Measurements from ENCODE around the gene DSCAM. TPM values are rescaled to one million over a fixed set of nuclear protein-coding genes. Genes with fewer than 3 reads are reported as not detected.

Gene DSCAM
- total and polyA plus RNA-seq, 2 experiments from 2014 or later: not detected

DNA sequence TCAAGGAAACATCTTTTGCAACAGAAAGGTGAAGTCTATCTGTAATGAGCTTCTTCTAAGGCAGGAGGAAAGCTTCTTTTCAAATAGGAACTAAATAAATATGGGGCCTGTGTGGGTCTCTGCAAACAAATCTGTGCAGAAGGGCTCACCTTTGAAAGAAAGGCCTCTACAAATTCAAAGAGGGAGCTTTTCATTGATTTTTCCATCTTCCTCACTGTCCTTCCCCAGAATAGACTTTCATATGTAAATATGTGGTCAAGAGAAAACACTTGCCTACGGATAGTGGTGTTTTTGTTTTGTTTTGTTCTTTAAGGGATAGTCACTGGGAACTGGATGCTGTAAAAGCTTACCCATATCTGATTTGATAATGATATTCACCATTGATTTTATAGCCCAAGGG lies 223.4 kb downstream of the DSCAM start:
- 24 to 37% methylated on average over 1 of the region's 1 CpG for WGBS, 2 experiments (ENCODE audit: low coverage in 1 of 2, low lambda C conversion rate in 2 of 2, missing lambda C conversion rate in 2 of 2)

DNA sequence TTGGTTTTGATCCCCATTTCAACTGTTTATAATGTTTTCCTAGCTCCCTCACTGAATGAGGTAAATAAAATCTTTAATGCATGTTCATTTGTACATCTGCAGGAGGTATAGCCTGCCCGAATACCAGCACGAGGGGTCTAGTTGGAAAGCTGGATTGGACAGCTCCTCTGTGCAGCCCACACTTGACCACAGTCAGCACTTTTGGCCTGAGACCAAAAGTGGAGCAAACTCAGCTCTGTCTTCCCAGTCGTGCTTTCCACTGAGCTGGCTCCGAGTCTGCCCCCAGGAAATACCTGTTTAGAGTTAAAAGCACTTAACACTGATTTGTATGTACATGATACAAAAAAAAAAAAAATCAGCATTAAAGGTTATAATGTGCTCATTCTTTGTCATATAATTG lies 224.4 kb downstream of the DSCAM start:
- Histone ChIP-seq H2AFZ (no peak overlapping the region), H3K9me2 (ENCODE audit: insufficient read depth) (no peaks in the 10 kb centered on the region), H3K79me2 (ENCODE audit: insufficient read depth) (no peaks in the 10 kb centered on the region), H3K9ac (no peak overlapping the region), H3K4me1 (ENCODE audit: insufficient read depth) (no peaks in the 10 kb centered on the region), H3K9me3 (ENCODE audit: low read depth) (no peaks in the 10 kb centered on the region), H3K4me2 (ENCODE audit: unreplicated experiment) (no peak overlapping the region), H3K4me3 (no peak overlapping the region), H3K36me3 (ENCODE audit: low read depth) (no peaks in the 10 kb centered on the region), H3K27ac (no peak overlapping the region), H4K20me1 (ENCODE audit: insufficient read depth) (no peaks in the 10 kb centered on the region), H3K27me3 (replicated peaks; ENCODE audit: insufficient read depth) (no peaks in the 10 kb centered on the region), H3F3A (ENCODE audit: insufficient read depth) (no peaks in the 10 kb centered on the region)
- DNase-seq: no peak
- WGBS, 2 experiments (ENCODE audit: low coverage in 1 of 2, low lambda C conversion rate in 2 of 2, missing lambda C conversion rate in 2 of 2): 17 to 28% methylated on average over 4 of the region's 4 CpGs
- in situ Hi-C loops (cut with MboI): no loop called here
- TF ChIP-seq EZH2 (IDR thresholded peaks at IDR 0.05; ENCODE audit: insufficient read depth, poor library complexity, severe bottlenecking): no peak
- no peak for TF ChIP-seq EZH2phosphoT487 (IDR thresholded peaks at IDR 0.05; ENCODE audit: insufficient read depth, low read depth)

More for the DNA sequence above, 223.4 kb downstream of the DSCAM start:
- no peak overlapping the region for H3K4me2 ChIP-seq (ENCODE audit: unreplicated experiment)
- no peaks in the 10 kb centered on the region for H4K20me1 ChIP-seq (ENCODE audit: insufficient read depth)
- no peaks in the 10 kb centered on the region for H3K36me3 ChIP-seq (ENCODE audit: low read depth)
- H3K79me2 ChIP-seq (ENCODE audit: insufficient read depth): no peaks in the 10 kb centered on the region
- H3K27me3 ChIP-seq (replicated peaks; ENCODE audit: insufficient read depth): no peaks in the 10 kb centered on the region
- H3K9me3 ChIP-seq (ENCODE audit: low read depth): no peaks in the 10 kb centered on the region
- DNase-seq: no peak
- no peaks in the 10 kb centered on the region for H3K9me2 ChIP-seq (ENCODE audit: insufficient read depth)
- no peaks in the 10 kb centered on the region for H3K4me1 ChIP-seq (ENCODE audit: insufficient read depth)
- H3F3A ChIP-seq (ENCODE audit: insufficient read depth): no peaks in the 10 kb centered on the region
- TF ChIP-seq EZH2phosphoT487 (IDR thresholded peaks at IDR 0.05; ENCODE audit: insufficient read depth, low read depth) (no peak), EZH2 (IDR thresholded peaks at IDR 0.05; ENCODE audit: insufficient read depth, poor library complexity, severe bottlenecking) (no peak)
- no peak overlapping the region for H3K4me3 ChIP-seq
- no peak overlapping the region for H2AFZ ChIP-seq
- H3K27ac ChIP-seq: no peak overlapping the region
- in situ Hi-C loops (cut with MboI): no loop called here
- H3K9ac ChIP-seq: no peak overlapping the region

GRCh38 chr21:40620386-40621145 lies 226.4 kb downstream of the DSCAM start:
- in situ Hi-C loops (cut with MboI): no loop called here
- Histone ChIP-seq H2AFZ (no peak overlapping the region), H3K27ac (no peak overlapping the region), H3K9ac (no peak overlapping the region), H3K9me2 (ENCODE audit: insufficient read depth) (no peaks in the 10 kb centered on the region), H3K4me2 (ENCODE audit: unreplicated experiment) (no peak overlapping the region), H3F3A (ENCODE audit: insufficient read depth) (no peaks in the 10 kb centered on the region), H4K20me1 (ENCODE audit: insufficient read depth) (no peaks in the 10 kb centered on the region), H3K27me3 (replicated peaks; ENCODE audit: insufficient read depth) (no peaks in the 10 kb centered on the region), H3K36me3 (ENCODE audit: low read depth) (no peaks in the 10 kb centered on the region), H3K79me2 (ENCODE audit: insufficient read depth) (no peaks in the 10 kb centered on the region), H3K4me1 (ENCODE audit: insufficient read depth) (no peaks in the 10 kb centered on the region), H3K9me3 (ENCODE audit: low read depth) (no peaks in the 10 kb centered on the region), H3K4me3 (no peak overlapping the region)
- DNase-seq: no peak
- TF ChIP-seq EZH2phosphoT487 (IDR thresholded peaks at IDR 0.05; ENCODE audit: insufficient read depth, low read depth): no peak
- no peak for TF ChIP-seq EZH2 (IDR thresholded peaks at IDR 0.05; ENCODE audit: insufficient read depth, poor library complexity, severe bottlenecking)
- WGBS, 2 experiments (ENCODE audit: low coverage in 1 of 2, low lambda C conversion rate in 2 of 2, missing lambda C conversion rate in 2 of 2): 4 to 7% methylated on average over 7 of the region's 7 CpGs

- H3K9ac ChIP-seq: no peak overlapping the region
- no peaks in the 10 kb centered on the region for H3F3A ChIP-seq (ENCODE audit: insufficient read depth)
- H3K4me1 ChIP-seq (ENCODE audit: insufficient read depth): no peaks in the 10 kb centered on the region
- WGBS, 2 experiments (ENCODE audit: low coverage in 1 of 2, low lambda C conversion rate in 2 of 2, missing lambda C conversion rate in 2 of 2): 44 to 46% methylated on average over 14 of the region's 14 CpGs
- H3K4me3 ChIP-seq: no peak overlapping the region
- no peaks in the 10 kb centered on the region for H3K36me3 ChIP-seq (ENCODE audit: low read depth)
- H3K9me3 ChIP-seq (ENCODE audit: low read depth): no peaks in the 10 kb centered on the region
- no peak overlapping the region for H3K4me2 ChIP-seq (ENCODE audit: unreplicated experiment)
- H3K79me2 ChIP-seq (ENCODE audit: insufficient read depth): no peaks in the 10 kb centered on the region
- no peak for DNase-seq
- in situ Hi-C loops (cut with MboI): no loop called here
- no peak for TF ChIP-seq EZH2phosphoT487 (IDR thresholded peaks at IDR 0.05; ENCODE audit: insufficient read depth, low read depth)
- no peak for TF ChIP-seq EZH2 (IDR thresholded peaks at IDR 0.05; ENCODE audit: insufficient read depth, poor library complexity, severe bottlenecking)
- H3K27ac ChIP-seq: no peak overlapping the region
- no peaks in the 10 kb centered on the region for H4K20me1 ChIP-seq (ENCODE audit: insufficient read depth)
- no peaks in the 10 kb centered on the region for H3K27me3 ChIP-seq (replicated peaks; ENCODE audit: insufficient read depth)
- H2AFZ ChIP-seq: no peak overlapping the region
- no peaks in the 10 kb centered on the region for H3K9me2 ChIP-seq (ENCODE audit: insufficient read depth)
Measured at GRCh38 chr21:40618191-40618973, 228.6 kb downstream of the DSCAM start.
